GM12892 (cell line): ENCODE measurements around the gene OR52E5.

ENCODE experiments used
- POLR2A ChIP-seq: IDR thresholded peaks from 2 replicates; pipeline ENCODE4 v1.6.1; 2011; ENCODE audit warnings: low read depth, low read length, control low read depth
- POLR2AphosphoS5 ChIP-seq: IDR thresholded peaks from 2 replicates; pipeline ENCODE4 v1.6.1; 2011; ENCODE audit warnings: low read depth, low read length, control low read depth

- TF ChIP-seq POLR2A (no peak), POLR2AphosphoS5 (no peak)
Measured at GRCh38 chr11:5892908-5893307, at the start of gene OR52E5.
